Mesenchymal stem cell (in vitro differentiated cells and primary cell): ENCODE measurements around the gene CPXCR1.

ENCODE experiments used
- DNase-seq: peaks from one replicate; pipeline ENCODE4 v3.0.0-alpha.2; 2013
- H2AFZ ChIP-seq: one replicate; pipeline ENCODE4 v1.6.1; 2013; ENCODE audit warnings: low read depth, mild to moderate bottlenecking, control low read depth, inconsistent platforms, low read length, moderate library complexity
- H2AK5ac ChIP-seq: 2 replicates; pipeline ENCODE4 v1.6.1; 2013; ENCODE audit warnings: low read length, moderate library complexity, mild to moderate bottlenecking, inconsistent platforms; ENCODE audit not compliant: severe bottlenecking
- H2BK120ac ChIP-seq: one replicate; pipeline ENCODE4 v1.6.1; 2013; ENCODE audit warnings: low read depth, mild to moderate bottlenecking, inconsistent platforms, low read length, moderate library complexity
- H2BK12ac ChIP-seq, 2 experiments: one replicate each; pipeline ENCODE4 v1.6.1; 2013; ENCODE audit warnings: inconsistent platforms in 2 of 2, low read length in 2 of 2, mild to moderate bottlenecking in 2 of 2, moderate library complexity in 2 of 2, control low read depth in 1 of 2
- H2BK15ac ChIP-seq: one replicate; pipeline ENCODE4 v1.6.1; 2013; ENCODE audit warnings: mild to moderate bottlenecking, low read depth, inconsistent platforms; ENCODE audit not compliant: poor library complexity, severe bottlenecking
- H2BK5ac ChIP-seq: 2 replicates; pipeline ENCODE4 v1.6.1; 2013; ENCODE audit warnings: low read depth, mild to moderate bottlenecking, low read length, control low read depth, inconsistent platforms; ENCODE audit not compliant: poor library complexity, severe bottlenecking
- H3K14ac ChIP-seq, 2 experiments: one replicate each; pipeline ENCODE4 v1.6.1; 2013; ENCODE audit warnings: inconsistent platforms in 2 of 2, low read length in 2 of 2, control low read depth in 1 of 2, mild to moderate bottlenecking in 1 of 2, moderate library complexity in 1 of 2
- H3K18ac ChIP-seq, 2 experiments: one replicate each; pipeline ENCODE4 v1.6.1; 2013; ENCODE audit warnings: inconsistent platforms in 2 of 2, low read length in 2 of 2, control low read depth in 1 of 2, low read depth in 1 of 2, mild to moderate bottlenecking in 1 of 2
- H3K23ac ChIP-seq, 2 experiments: one replicate each; pipeline ENCODE4 v1.6.1; 2013; ENCODE audit warnings: inconsistent platforms in 2 of 2, low read length in 2 of 2, mild to moderate bottlenecking in 2 of 2, moderate library complexity in 2 of 2, control low read depth in 1 of 2
- H3K27ac ChIP-seq: 2 replicates; pipeline ENCODE4 v1.5.1; 2013; ENCODE audit warnings: mild to moderate bottlenecking, moderate library complexity, low read length, control low read depth, inconsistent platforms; ENCODE audit not compliant: poor library complexity, severe bottlenecking
- H3K27me3 ChIP-seq, 2 experiments: 2 replicates each; pipeline versions ENCODE4 v1.6.1 to v1.7.0; 2013; ENCODE audit warnings: low read length in 2 of 2, mild to moderate bottlenecking in 2 of 2, moderate library complexity in 2 of 2, control low read depth in 1 of 2, inconsistent platforms in 1 of 2; ENCODE audit not compliant: control insufficient read depth in 1 of 2, insufficient read depth in 1 of 2
- H3K36me3 ChIP-seq, 2 experiments: 2 replicates each; pipeline versions ENCODE4 v1.6.1 to v1.7.0; 2013; ENCODE audit warnings: low read length in 2 of 2, control low read depth in 1 of 2, inconsistent platforms in 1 of 2, low read depth in 1 of 2, mild to moderate bottlenecking in 1 of 2; ENCODE audit not compliant: insufficient read depth in 2 of 2, control insufficient read depth in 1 of 2
- H3K4ac ChIP-seq, 2 experiments: one replicate each; pipeline ENCODE4 v1.6.1; 2013; ENCODE audit warnings: inconsistent platforms in 2 of 2, low read length in 2 of 2, mild to moderate bottlenecking in 2 of 2, moderate library complexity in 2 of 2, control low read depth in 1 of 2, low read depth in 1 of 2
- H3K4me1 ChIP-seq: 2 replicates; pipeline ENCODE4 v1.6.1; 2013; ENCODE audit warnings: low read depth, low read length, control low read depth; ENCODE audit not compliant: control insufficient read depth, insufficient read depth
- H3K4me2 ChIP-seq: 2 replicates; pipeline ENCODE4 v1.6.1; 2013; ENCODE audit warnings: low read length, mild to moderate bottlenecking, inconsistent platforms; ENCODE audit not compliant: poor library complexity, severe bottlenecking
- H3K4me3 ChIP-seq, 2 experiments: 2 replicates each; pipeline versions ENCODE4 v1.5.1 to v1.7.0; 2013; ENCODE audit warnings: low read length in 2 of 2, mild to moderate bottlenecking in 2 of 2, control low read depth in 1 of 2, low read depth in 1 of 2; ENCODE audit not compliant: insufficient read depth in 1 of 2
- H3K79me1 ChIP-seq: replicated peaks from 2 replicates; pipeline ENCODE4 v1.6.1; 2013; ENCODE audit warnings: mild to moderate bottlenecking, control low read depth, low read length, inconsistent platforms; ENCODE audit not compliant: poor library complexity, severe bottlenecking
- H3K9ac ChIP-seq: 2 replicates; pipeline ENCODE4 v1.7.0; 2013; ENCODE audit warnings: mild to moderate bottlenecking, low read length, moderate library complexity
- H3K9me3 ChIP-seq: 2 replicates; pipeline ENCODE4 v1.7.0; 2013; ENCODE audit warnings: mild to moderate bottlenecking, low read length; ENCODE audit not compliant: control insufficient read depth
- H4K8ac ChIP-seq: one replicate; pipeline ENCODE4 v1.6.1; 2013; ENCODE audit warnings: inconsistent platforms, mild to moderate bottlenecking, low read length, moderate library complexity
- H4K91ac ChIP-seq: one replicate; pipeline ENCODE4 v1.6.1; 2013; ENCODE audit warnings: mild to moderate bottlenecking, low read length, inconsistent platforms
- WGBS: methylation state at CpG from one replicate; pipeline ENCODE4 v1.1.7; 2013; ENCODE audit warnings: mixed read lengths; 5-methylcytosine and 5-hydroxymethylcytosine counted together

CPXCR1 gene

DNA sequence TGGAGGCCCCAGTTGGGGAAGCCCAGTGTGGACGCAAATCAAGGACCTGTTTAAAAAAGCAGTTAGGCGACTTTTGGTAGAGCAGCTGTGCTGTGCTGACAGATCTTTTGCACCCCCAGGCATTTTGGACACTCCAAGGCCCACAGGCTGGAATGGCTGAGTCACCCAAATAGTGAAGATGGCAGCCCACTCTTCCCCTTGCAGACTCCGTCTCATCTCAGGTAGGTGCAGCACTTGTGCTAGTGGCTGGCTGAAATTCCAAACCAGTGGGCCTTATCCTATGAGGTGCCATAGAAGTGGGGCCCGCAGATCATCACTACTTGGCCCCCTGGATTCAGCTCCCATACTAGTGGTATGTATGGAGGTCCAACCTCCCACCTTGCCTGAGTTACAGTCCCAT lies 42.8 kb downstream of the CPXCR1 start:
- H3K27ac ChIP-seq, result no peak overlapping the region
- H3K9ac ChIP-seq, result no peak overlapping the region
- no peak overlapping the region for H3K4me2 ChIP-seq
- no peak overlapping the region for H2BK120ac ChIP-seq
- H2AK5ac ChIP-seq, result no peak overlapping the region
- H3K18ac ChIP-seq, result no peak overlapping the region
- H3K14ac ChIP-seq, result no peak overlapping the region
- H2BK12ac ChIP-seq, result no peak overlapping the region
- DNase-seq, result no peak
- no peak overlapping the region for H3K23ac ChIP-seq
- no peak overlapping the region for H2AFZ ChIP-seq
- H3K79me1 ChIP-seq, result no peaks in the 10 kb centered on the region
- H3K36me3 ChIP-seq, result no peaks in the 10 kb centered on the region
- no peak overlapping the region for H4K91ac ChIP-seq
- H4K8ac ChIP-seq, result no peak overlapping the region
- no peak overlapping the region for H3K4me3 ChIP-seq
- WGBS, result 67% methylated on average over 4 of the region's 4 CpGs
- no peaks in the 10 kb centered on the region for H3K27me3 ChIP-seq
- no peaks in the 10 kb centered on the region for H3K4me1 ChIP-seq
- no peak overlapping the region for H3K4ac ChIP-seq
- H3K9me3 ChIP-seq, result peaks cover 8% of the 10 kb centered on the region
- no peak overlapping the region for H2BK5ac ChIP-seq
- no peak overlapping the region for H2BK15ac ChIP-seq
